Measurements from ENCODE around the gene FIBCD1. TPM values are rescaled to one million over a fixed set of nuclear protein-coding genes. Genes with fewer than 3 reads are reported as not detected.

The FIBCD1 gene
- total and polyA plus RNA-seq, 8 donors, result 0.18 to 6.4 (median 0.41) TPM; not detected in 4

DNA sequence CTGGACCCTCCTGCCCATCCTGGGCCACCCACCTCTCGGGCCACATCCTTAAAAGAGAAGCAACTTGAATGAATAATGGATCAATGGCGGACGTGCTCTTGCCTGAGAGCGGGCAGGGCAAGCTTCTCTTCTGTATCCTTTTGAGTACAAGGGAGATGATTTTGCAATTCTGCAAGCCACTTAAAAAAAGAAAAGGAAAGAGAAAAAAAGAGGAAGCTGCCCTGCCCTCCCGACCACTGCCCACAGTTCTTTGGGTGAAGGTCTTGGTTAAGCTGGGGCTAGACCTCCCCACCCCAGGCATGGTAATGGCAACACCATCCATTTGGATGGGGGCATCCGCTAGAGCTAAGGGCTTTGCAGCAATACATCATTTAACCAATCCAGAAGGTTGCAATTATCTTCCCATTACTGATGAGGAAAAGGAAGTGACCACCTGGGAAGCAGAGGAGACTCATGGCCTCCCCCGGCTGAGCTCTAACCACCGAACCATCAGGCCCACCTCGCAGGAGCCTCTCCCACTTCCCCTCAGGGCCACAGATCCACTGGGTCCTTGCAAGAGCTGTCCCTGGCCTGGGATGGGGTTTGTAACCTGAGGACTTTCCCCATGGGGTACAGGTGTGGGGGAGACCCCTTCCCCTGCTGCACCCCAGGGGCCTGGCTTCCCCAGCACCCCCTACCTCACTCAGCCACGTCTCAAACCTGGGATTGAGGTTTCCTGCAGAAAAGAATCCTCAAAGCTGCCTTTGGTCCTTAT, 42.1 kb upstream of the FIBCD1 start:
- H3K9me3 ChIP-seq, result no peaks in the 10 kb centered on the region
- WGBS, 5 donors, result 51 to 75% (median 66%) methylated on average over 10 of the region's 10 CpGs
- H3K27ac ChIP-seq, result no peak overlapping the region
- peaks cover 0 to 49% (median 1%) of the 10 kb centered on the region in 3 donors for H3K27me3 ChIP-seq
- no peak for DNase-seq
- no peak overlapping the region for H3K4me3 ChIP-seq
- H3K4me1 ChIP-seq, result no peaks in the 10 kb centered on the region
- no peaks in the 10 kb centered on the region for H3K36me3 ChIP-seq
- intact Hi-C loops (cut with DNase I; ENCODE audit: low total_unique reads), result no loop called here
- TF ChIP-seq CTCF (IDR thresholded peaks at IDR 0.05), result no peak
- TF ChIP-seq EP300 (IDR thresholded peaks at IDR 0.05), result no peak
- TF ChIP-seq POLR2AphosphoS5 (IDR thresholded peaks at IDR 0.05), result no peak
- TF ChIP-seq POLR2A (IDR thresholded peaks at IDR 0.05), result no peak

DNA sequence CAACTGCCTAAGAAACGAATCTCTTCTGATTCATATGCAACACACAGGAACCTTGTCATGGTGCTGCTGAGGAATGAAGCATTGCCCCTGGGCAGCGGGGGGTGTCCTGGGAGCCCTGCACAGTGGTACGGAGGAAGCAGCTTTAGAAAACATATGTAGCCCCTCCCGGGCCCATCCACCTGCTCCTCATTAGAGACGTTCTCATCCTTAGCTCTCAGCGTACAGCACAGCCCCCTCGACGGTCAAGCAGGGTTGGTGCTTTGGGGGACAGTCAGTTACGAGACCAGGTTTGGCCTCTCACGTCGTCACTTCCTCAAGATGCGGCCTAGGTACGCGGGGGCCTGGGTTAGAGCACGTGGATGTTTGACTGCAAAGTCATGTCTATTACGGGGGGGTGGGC, 41.5 kb upstream of the FIBCD1 start:
- no peaks in the 10 kb centered on the region for H3K4me1 ChIP-seq

DNA sequence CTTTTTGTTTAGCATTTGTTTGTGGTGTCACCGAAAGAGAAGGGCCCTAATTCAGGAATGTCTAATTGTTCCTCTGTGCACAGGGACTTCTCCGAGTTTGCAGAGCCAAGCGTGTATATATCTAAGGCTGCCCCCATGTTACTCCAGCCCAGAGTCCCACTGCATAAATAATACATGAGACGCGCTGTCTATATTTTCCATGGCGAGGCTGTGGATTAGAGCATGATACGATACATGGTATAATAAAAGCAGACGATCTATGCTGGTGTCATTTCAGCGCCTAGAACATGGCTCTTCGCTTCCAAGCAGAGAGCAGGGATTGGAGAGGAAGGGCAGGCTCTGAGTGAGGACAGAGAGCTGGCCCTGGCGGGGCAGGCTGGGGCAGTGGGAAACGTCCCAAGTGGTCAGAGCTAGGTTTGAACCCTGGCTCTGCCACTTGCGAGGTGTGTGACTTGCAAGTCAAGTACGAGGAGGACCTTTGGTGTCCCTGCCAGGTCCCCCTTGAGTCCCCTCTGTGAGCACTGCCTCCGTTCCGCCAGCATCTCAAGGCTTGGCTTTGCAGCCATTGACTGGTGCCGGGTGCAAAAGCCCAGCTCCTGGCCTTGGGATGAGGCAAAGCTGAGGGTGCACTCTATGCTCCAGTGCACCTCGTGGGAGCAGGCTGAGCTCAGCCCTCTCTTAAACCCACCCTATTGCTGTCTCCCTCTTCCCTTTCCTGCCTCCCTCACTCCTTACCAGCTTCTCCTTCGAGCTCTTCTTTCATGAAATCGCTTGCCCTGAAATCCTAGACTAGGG, 40.7 kb upstream of the FIBCD1 start:
- Histone ChIP-seq H3K9me3 (no peaks in the 10 kb centered on the region), H3K4me3 (no peak overlapping the region), H3K27ac (no peak overlapping the region), H3K36me3 (no peaks in the 10 kb centered on the region), H3K4me1 (no peaks in the 10 kb centered on the region), H3K27me3 (peaks cover 0 to 43% (median 0%) of the 10 kb centered on the region in 3 donors)
- TF ChIP-seq POLR2A (IDR thresholded peaks at IDR 0.05) (no peak), POLR2AphosphoS5 (IDR thresholded peaks at IDR 0.05) (no peak), CTCF (IDR thresholded peaks at IDR 0.05) (no peak), EP300 (IDR thresholded peaks at IDR 0.05) (no peak)
- intact Hi-C loops (cut with DNase I; ENCODE audit: low total_unique reads), result no loop called here
- WGBS, 5 donors, result 83 to 84% (median 83%) methylated on average over 20 of the region's 20 CpGs
- DNase-seq, result no peak

More for the DNA sequence above, 41.5 kb upstream of the FIBCD1 start:
- intact Hi-C loops (cut with DNase I; ENCODE audit: low total_unique reads), result no loop called here
- Histone ChIP-seq H3K9me3 (no peaks in the 10 kb centered on the region), H3K36me3 (no peaks in the 10 kb centered on the region), H3K4me3 (no peak overlapping the region), H3K27ac (no peak overlapping the region), H3K27me3 (peaks cover 0 to 43% (median 0%) of the 10 kb centered on the region in 3 donors)
- TF ChIP-seq CTCF (IDR thresholded peaks at IDR 0.05) (no peak), EP300 (IDR thresholded peaks at IDR 0.05) (no peak), POLR2A (IDR thresholded peaks at IDR 0.05) (no peak), POLR2AphosphoS5 (IDR thresholded peaks at IDR 0.05) (no peak)
- WGBS, 5 donors, result 72 to 84% (median 80%) methylated on average over 16 of the region's 16 CpGs
- DNase-seq, result no peak

GRCh38 chr9:130977811-130978221, 38.8 kb upstream of the FIBCD1 start:
- no peaks in the 10 kb centered on the region for H3K4me1 ChIP-seq
- peaks cover 0 to 63% (median 10%) of the 10 kb centered on the region in 3 donors for H3K27me3 ChIP-seq
- no peaks in the 10 kb centered on the region for H3K9me3 ChIP-seq
- no peak overlapping the region for H3K4me3 ChIP-seq
- WGBS, 5 donors, result 42 to 64% (median 52%) methylated on average over 16 of the region's 16 CpGs
- no peak for TF ChIP-seq POLR2AphosphoS5 (IDR thresholded peaks at IDR 0.05)
- no peak for TF ChIP-seq CTCF (IDR thresholded peaks at IDR 0.05)
- no peak for TF ChIP-seq EP300 (IDR thresholded peaks at IDR 0.05)
- TF ChIP-seq POLR2A (IDR thresholded peaks at IDR 0.05), result no peak
- no peak overlapping the region for H3K27ac ChIP-seq
- intact Hi-C loops (cut with DNase I; ENCODE audit: low total_unique reads), result no loop called here
- H3K36me3 ChIP-seq, result no peaks in the 10 kb centered on the region
- DNase-seq, result no peak

Measured in stomach (tissue), 9 donors.